PC-3 (cell line): ENCODE results near the gene SPDYE1. TPM values are rescaled to one million over a fixed set of nuclear protein-coding genes. Genes with fewer than 3 reads are reported as not detected.

Source experiments
- ATAC-seq: fragments of 200-7000 bp; cut with Tn5 transposase; 2 replicates; pipeline ENCODE4 v1.9.1; 2020; ENCODE audit warnings: mild to moderate bottlenecking, moderate library complexity
- BruUV-seq: library from RNA; stranded (reverse); fragments of 400-500 nt; replicated peaks from 2 replicates; lab custom pipeline; 2021; lab: Mats Ljungman, UMichigan
- CTCF ChIA-PET: fragments of 300-600 bp; sonication (Branson Sonifier 250); formaldehyde crosslinking; loops from one replicate; lab custom pipeline; 2022; ENCODE audit warnings: antibody characterized with exemption; lab: Charles Lee
- POLR2A ChIA-PET: fragments of 300-600 bp; sonication (Branson Sonifier 250); formaldehyde crosslinking; loops from one replicate; lab custom pipeline; 2022; ENCODE audit warnings: antibody characterized with exemption; ENCODE audit not compliant: unreplicated experiment; lab: Charles Lee
- DNase-seq: peaks from one replicate; pipeline ENCODE4 v3.0.0-alpha.2; 2015
- H2AFZ ChIP-seq: fragments of 300-600 bp; sonication (generic); 2 replicates; pipeline ENCODE4 v1.6.0; 2016; ENCODE audit warnings: antibody characterized with exemption, low read length
- H3F3A ChIP-seq: fragments of 300-600 bp; sonication (generic); one replicate; pipeline ENCODE4 v1.6.0; 2017; ENCODE audit warnings: antibody characterized with exemption, low read length, control low read depth, mild to moderate bottlenecking; ENCODE audit not compliant: unreplicated experiment
- H3K27ac ChIP-seq: fragments of 300-600 bp; sonication (generic); 2 replicates; pipeline ENCODE4 v1.5.1; 2016; ENCODE audit warnings: mild to moderate bottlenecking, low read length
- H3K27me3 ChIP-seq: fragments of 300-600 bp; sonication (generic); 2 replicates; pipeline ENCODE4 v1.6.1; 2016; ENCODE audit warnings: low read length, mixed read lengths
- H3K36me3 ChIP-seq: fragments of 300-600 bp; sonication (generic); 2 replicates; pipeline ENCODE4 v1.6.1; 2016; ENCODE audit warnings: low read depth, mixed run types, low read length, mixed read lengths
- H3K4me1 ChIP-seq: fragments of 300-600 bp; sonication (generic); 2 replicates; pipeline ENCODE4 v1.5.1; 2016; ENCODE audit warnings: low read length; ENCODE audit not compliant: insufficient read depth
- H3K4me2 ChIP-seq: fragments of 300-600 bp; sonication (generic); 2 replicates; pipeline ENCODE4 v1.6.0; 2016; ENCODE audit warnings: low read length
- H3K4me3 ChIP-seq: fragments of 300-600 bp; sonication (generic); 2 replicates; pipeline ENCODE4 v1.5.1; 2016; ENCODE audit warnings: mild to moderate bottlenecking, low read length, mixed read lengths
- H3K79me2 ChIP-seq: fragments of 300-600 bp; sonication (generic); 2 replicates; pipeline ENCODE4 v1.6.1; 2017; ENCODE audit warnings: low read length, mixed read lengths
- H3K9ac ChIP-seq: fragments of 300-600 bp; sonication (generic); 2 replicates; pipeline ENCODE4 v1.6.0; 2016; ENCODE audit warnings: mild to moderate bottlenecking, low read length
- H3K9me2 ChIP-seq: fragments of 300-600 bp; sonication (generic); replicated peaks from 2 replicates; pipeline ENCODE4 v1.6.1; 2016; ENCODE audit warnings: mixed run types, low read length, mixed read lengths
- H3K9me3 ChIP-seq: fragments of 300-600 bp; sonication (generic); 2 replicates; pipeline ENCODE4 v1.6.1; 2016; ENCODE audit warnings: low read length, mixed read lengths
- H4K20me1 ChIP-seq: fragments of 300-600 bp; sonication (generic); 2 replicates; pipeline ENCODE4 v1.6.1; 2016; ENCODE audit warnings: low read length, mixed read lengths
- EZH2 ChIP-seq: fragments of 300-600 bp; sonication (generic); IDR thresholded peaks from one replicate; pipeline ENCODE4 v1.6.1; 2017; ENCODE audit warnings: antibody characterized with exemption, mild to moderate bottlenecking, low read length; ENCODE audit not compliant: unreplicated experiment
- EZH2phosphoT487 ChIP-seq: fragments of 300-600 bp; sonication (generic); IDR thresholded peaks from 2 replicates; pipeline ENCODE4 v1.6.1; 2018; ENCODE audit warnings: mild to moderate bottlenecking, antibody characterized with exemption, low read length, borderline replicate concordance
- intact Hi-C: fragments of 100-400 bp; cut with micrococcal nuclease; formaldehyde crosslinking; loops from 2 replicates; pipeline ENCODE4 v1.9.0; 2023
- total RNA-seq: library from RNA; depleted of rRNA; stranded (reverse); fragments of >200 nt; gene quantifications from 2 replicates; pipeline ENCODE4 v1.2.3, GENCODE V29; 2014
- TF ChIP-seq, protein P1 (sequence below): fragments of 300-600 bp; sonication (generic); conservative IDR thresholded peaks from 2 replicates; pipeline ENCODE4 v1.5.1; 2017; ENCODE audit warnings: antibody characterized with exemption, low read depth, mild to moderate bottlenecking, low read length

SPDYE1 gene
- total RNA-seq, 1 experiment from 2014 or later: not detected

GRCh38 chr7:44057849-44058758 lies 60.4 kb downstream of the SPDYE1 start:
- H3F3A ChIP-seq: no peaks in the 10 kb centered on the region
- no peaks in the 10 kb centered on the region; the same call in 1 of the 2 replicates for H4K20me1 ChIP-seq
- H2AFZ ChIP-seq: no peak overlapping the region
- ChIA-PET POLR2A (no interaction called here), CTCF (no interaction called here)
- no peaks in the 10 kb centered on the region for H3K9me2 ChIP-seq
- no peaks in the 10 kb centered on the region for H3K27me3 ChIP-seq
- H3K4me3 ChIP-seq: no peak overlapping the region
- intact Hi-C loops: no loop called here
- TF ChIP-seq, protein P1, sequence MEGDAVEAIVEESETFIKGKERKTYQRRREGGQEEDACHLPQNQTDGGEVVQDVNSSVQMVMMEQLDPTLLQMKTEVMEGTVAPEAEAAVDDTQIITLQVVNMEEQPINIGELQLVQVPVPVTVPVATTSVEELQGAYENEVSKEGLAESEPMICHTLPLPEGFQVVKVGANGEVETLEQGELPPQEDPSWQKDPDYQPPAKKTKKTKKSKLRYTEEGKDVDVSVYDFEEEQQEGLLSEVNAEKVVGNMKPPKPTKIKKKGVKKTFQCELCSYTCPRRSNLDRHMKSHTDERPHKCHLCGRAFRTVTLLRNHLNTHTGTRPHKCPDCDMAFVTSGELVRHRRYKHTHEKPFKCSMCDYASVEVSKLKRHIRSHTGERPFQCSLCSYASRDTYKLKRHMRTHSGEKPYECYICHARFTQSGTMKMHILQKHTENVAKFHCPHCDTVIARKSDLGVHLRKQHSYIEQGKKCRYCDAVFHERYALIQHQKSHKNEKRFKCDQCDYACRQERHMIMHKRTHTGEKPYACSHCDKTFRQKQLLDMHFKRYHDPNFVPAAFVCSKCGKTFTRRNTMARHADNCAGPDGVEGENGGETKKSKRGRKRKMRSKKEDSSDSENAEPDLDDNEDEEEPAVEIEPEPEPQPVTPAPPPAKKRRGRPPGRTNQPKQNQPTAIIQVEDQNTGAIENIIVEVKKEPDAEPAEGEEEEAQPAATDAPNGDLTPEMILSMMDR: no peak
- TF ChIP-seq EZH2: no peak
- TF ChIP-seq EZH2phosphoT487: no peak
- ATAC-seq (no peak), DNase-seq (no peak)
- H3K9me3 ChIP-seq: no peaks in the 10 kb centered on the region
- H3K9ac ChIP-seq: no peak overlapping the region
- BruUV-seq: no TSS peak
- H3K27ac ChIP-seq: no peak overlapping the region
- H3K36me3 ChIP-seq: peaks cover 45% of the 10 kb centered on the region; the same call in 1 of the 2 replicates
- 0 out of 2 replicates have a peak, but pooled peaks cover 2% of the 10 kb centered on the region for H3K79me2 ChIP-seq
- no peak overlapping the region for H3K4me2 ChIP-seq
- H3K4me1 ChIP-seq: no peaks in the 10 kb centered on the region

- 0 out of 2 replicates have a peak, but pooled peaks cover 2% of the 10 kb centered on the region for H3K79me2 ChIP-seq
- H3K9ac ChIP-seq: no peak overlapping the region
- TF ChIP-seq EZH2phosphoT487 (no peak), EZH2 (no peak)
- TF ChIP-seq, protein P1: no peak
- intact Hi-C loops: no loop called here
- H3K9me2 ChIP-seq: no peaks in the 10 kb centered on the region
- BruUV-seq: no TSS peak
- H3K9me3 ChIP-seq: no peaks in the 10 kb centered on the region
- ChIA-PET POLR2A (no interaction called here), CTCF (no interaction called here)
- no peak overlapping the region for H2AFZ ChIP-seq
- H3K4me3 ChIP-seq: no peak overlapping the region
- no peak overlapping the region for H3K27ac ChIP-seq
- H3K4me1 ChIP-seq: no peaks in the 10 kb centered on the region
- DNase-seq (no peak), ATAC-seq (no peak)
- H4K20me1 ChIP-seq: no peaks in the 10 kb centered on the region; the same call in 1 of the 2 replicates
- H3K36me3 ChIP-seq: peaks cover 45% of the 10 kb centered on the region; the same call in 1 of the 2 replicates
- no peaks in the 10 kb centered on the region for H3K27me3 ChIP-seq
- no peaks in the 10 kb centered on the region for H3F3A ChIP-seq
- no peak overlapping the region for H3K4me2 ChIP-seq
Measured at GRCh38 chr7:44058759-44059218, 61.1 kb downstream of the SPDYE1 start.
